MCF 10A (cell line): ENCODE data around the gene MELTF. TPM values are rescaled to one million over a fixed set of nuclear protein-coding genes. Genes with fewer than 3 reads are reported as not detected.

Experiments used
- BruUV-seq: library from RNA; stranded (reverse); fragments of 400-500 nt; replicated peaks from 2 replicates; lab custom pipeline; 2021; lab: Mats Ljungman, UMichigan
- CTCF ChIA-PET: fragments of 300-600 bp; sonication (Branson Sonifier 250); formaldehyde crosslinking; extraction: SDS; loops from one replicate; lab custom pipeline; 2021; ENCODE audit warnings: antibody characterized with exemption, inconsistent platforms; lab: Yijun Ruan, JAX
- POLR2A ChIA-PET: fragments of 300-600, 350-650 bp; sonication (Branson Sonifier 250); formaldehyde crosslinking; extraction: SDS; loops from one replicate; lab custom pipeline; 2020; ENCODE audit warnings: antibody characterized with exemption, inconsistent platforms; lab: Yijun Ruan, JAX
- DNase-seq: peaks from one replicate; pipeline ENCODE4 v3.0.0-alpha.2; 2018; ENCODE audit not compliant: unreplicated experiment
- H3K27ac Mint-ChIP-seq: one replicate; pipeline ENCODE4 v1.8.0; 2022; ENCODE audit warnings: mild to moderate bottlenecking, low read depth, mixed read lengths; ENCODE audit not compliant: unreplicated experiment
- H3K27me3 Mint-ChIP-seq: one replicate; pipeline ENCODE4 v1.8.0; 2022; ENCODE audit warnings: mixed read lengths; ENCODE audit not compliant: insufficient read depth, unreplicated experiment
- H3K36me3 Mint-ChIP-seq: one replicate; pipeline ENCODE4 v1.8.0; 2022; ENCODE audit warnings: mild to moderate bottlenecking, moderate library complexity, mixed read lengths; ENCODE audit not compliant: insufficient read depth, unreplicated experiment
- H3K4me1 Mint-ChIP-seq: one replicate; pipeline ENCODE4 v1.8.0; 2022; ENCODE audit warnings: mixed read lengths; ENCODE audit not compliant: insufficient read depth, unreplicated experiment
- H3K4me3 Mint-ChIP-seq: one replicate; pipeline ENCODE4 v1.8.0; 2022; ENCODE audit warnings: mild to moderate bottlenecking, moderate library complexity, mixed read lengths; ENCODE audit not compliant: unreplicated experiment
- H3K9me3 Mint-ChIP-seq: one replicate; pipeline ENCODE4 v1.8.0; 2022; ENCODE audit warnings: mixed read lengths; ENCODE audit not compliant: unreplicated experiment
- CTCF ChIP-seq: fragments of 200-600 bp; IDR thresholded peaks from one replicate; pipeline ENCODE4 v1.8.0; 2022; ENCODE audit warnings: antibody characterized with exemption, mild to moderate bottlenecking; ENCODE audit not compliant: unreplicated experiment
- intact Hi-C: fragments of 100-400 bp; cut with micrococcal nuclease; formaldehyde crosslinking; loops from 2 replicates; pipeline ENCODE4 v1.14.1; 2022
- total RNA-seq: library from RNA; stranded (reverse); gene quantifications from 2 replicates; pipeline ENCODE4 v1.2.3, GENCODE V29; 2022

MELTF gene
- total RNA-seq, 1 experiment from 2014 or later = 9.1 TPM

DNA sequence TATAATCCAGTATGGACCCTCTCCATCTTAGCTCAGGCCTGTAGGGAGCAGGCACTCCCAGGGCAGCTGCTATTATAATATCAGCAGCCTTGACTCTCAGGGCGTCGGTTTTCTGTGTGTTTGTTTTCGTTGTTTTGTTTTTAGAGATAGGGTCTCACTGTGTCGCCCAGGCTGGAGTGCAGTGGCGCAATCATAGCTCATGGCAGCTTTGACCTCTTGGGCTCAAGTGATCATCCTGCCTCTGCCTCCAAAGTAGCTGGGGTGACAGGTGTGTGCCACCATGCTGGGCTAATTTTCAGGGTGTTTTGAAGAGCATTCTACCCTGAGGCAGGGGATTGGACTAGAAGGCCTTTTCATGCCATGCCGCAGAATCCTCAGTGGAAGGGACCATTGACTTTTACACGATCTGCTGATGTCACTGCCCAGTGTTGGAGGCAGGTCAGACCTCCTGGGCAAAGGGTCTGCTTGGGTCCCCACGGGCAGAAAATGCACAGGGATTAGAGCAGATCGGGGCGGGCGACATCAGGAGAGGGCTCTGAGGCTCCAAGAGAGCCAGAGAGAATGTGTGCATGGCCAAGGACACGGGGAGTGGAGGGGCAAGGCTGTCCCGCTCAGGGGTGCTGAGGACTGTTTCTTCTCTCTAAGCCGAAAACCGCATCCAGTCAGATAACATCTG, 7.8 kb downstream of the MELTF start:
- Mint-ChIP-seq H3K36me3 (peaks cover 4% of the 10 kb centered on the region), H3K9me3 (no peaks in the 10 kb centered on the region), H3K27me3 (no peaks in the 10 kb centered on the region), H3K4me3 (no peak overlapping the region), H3K4me1 (no peaks in the 10 kb centered on the region), H3K27ac (no peak overlapping the region)
- POLR2A ChIA-PET = interaction anchor here (1.1 kb wide), 1 partner anchor 10 kb away, joined by 3 read pairs; no protein-coding TSS in a partner anchor
- DNase-seq = no peak
- TF ChIP-seq CTCF = no peak
- CTCF ChIA-PET = no interaction called here
- intact Hi-C loops = no loop called here
- BruUV-seq = no TSS peak

GRCh38 chr3:197021231-197021630, 8.4 kb downstream of the MELTF start:
- no peak overlapping the region for H3K27ac Mint-ChIP-seq
- H3K36me3 Mint-ChIP-seq = peaks cover 4% of the 10 kb centered on the region
- intact Hi-C loops = no loop called here
- ChIA-PET CTCF (interaction anchor here (2.5 kb wide), 1 partner anchor 8 kb away, joined by 8 read pairs; the partner anchor contains the start of gene MELTF), POLR2A (interaction anchor here (1.1 kb wide), 1 partner anchor 10 kb away, joined by 3 read pairs; no protein-coding TSS in a partner anchor)
- H3K4me1 Mint-ChIP-seq = no peaks in the 10 kb centered on the region
- no peak for TF ChIP-seq CTCF
- no peaks in the 10 kb centered on the region for H3K9me3 Mint-ChIP-seq
- no peaks in the 10 kb centered on the region for H3K27me3 Mint-ChIP-seq
- no peak overlapping the region for H3K4me3 Mint-ChIP-seq
- no TSS peak for BruUV-seq
- DNase-seq = no peak

GRCh38 chr3:197019535-197019934, 10.1 kb downstream of the MELTF start:
- Mint-ChIP-seq H3K4me3 (no peak overlapping the region), H3K36me3 (no peaks in the 10 kb centered on the region), H3K4me1 (no peaks in the 10 kb centered on the region), H3K9me3 (no peaks in the 10 kb centered on the region), H3K27ac (no peak overlapping the region), H3K27me3 (no peaks in the 10 kb centered on the region)
- intact Hi-C loops = no loop called here
- no TSS peak for BruUV-seq
- CTCF ChIA-PET = interaction anchor here (1.5 to 2.5 kb wide), 2 partner anchors 10 to 16 kb away, joined by 5 to 8 read pairs; partner anchors contain the start of gene MELTF
- TF ChIP-seq CTCF = no peak
- DNase-seq = no peak
- POLR2A ChIA-PET = no interaction called here

GRCh38 chr3:197019021-197019420, 10.6 kb downstream of the MELTF start:
- H3K36me3 Mint-ChIP-seq = no peaks in the 10 kb centered on the region
- no peaks in the 10 kb centered on the region for H3K9me3 Mint-ChIP-seq
- no peak for TF ChIP-seq CTCF
- no TSS peak for BruUV-seq
- intact Hi-C loops = no loop called here
- ChIA-PET CTCF (interaction anchor here (1.5 to 2.5 kb wide), 2 partner anchors 10 to 16 kb away, joined by 5 to 8 read pairs; partner anchors contain the start of gene MELTF), POLR2A (no interaction called here)
- H3K27ac Mint-ChIP-seq = no peak overlapping the region
- H3K27me3 Mint-ChIP-seq = no peaks in the 10 kb centered on the region
- no peak overlapping the region for H3K4me3 Mint-ChIP-seq
- no peaks in the 10 kb centered on the region for H3K4me1 Mint-ChIP-seq
- no peak for DNase-seq
